K562 (cell line): ENCODE measurements around the gene ACTR3C.

Source experiments
- BCLAF1 ChIP-seq, 2 experiments: fragments of 450-650 bp in 1 of 2; IDR thresholded peaks; 2 replicates each; pipeline ENCODE4 v1.6.1; 2011 to 2017; ENCODE audit warnings: low read depth in 2 of 2, antibody characterized with exemption in 1 of 2, borderline replicate concordance in 1 of 2, low read length in 1 of 2, mild to moderate bottlenecking in 1 of 2, mixed read lengths in 1 of 2; ENCODE audit not compliant: control insufficient read depth in 1 of 2
- ETS1 ChIP-seq: conservative IDR thresholded peaks from 2 replicates; pipeline ENCODE4 v1.6.1; 2011; ENCODE audit warnings: low read depth, mild to moderate bottlenecking, low read length; ENCODE audit not compliant: control insufficient read depth
- NBN ChIP-seq: fragments of 450-650 bp; IDR thresholded peaks from 2 replicates; pipeline ENCODE4 v1.6.1; 2016; ENCODE audit warnings: low read depth, mild to moderate bottlenecking
- NELFE ChIP-seq: IDR thresholded peaks from 2 replicates; pipeline ENCODE4 v1.6.1; 2011; ENCODE audit warnings: mild to moderate bottlenecking; ENCODE audit not compliant: insufficient read depth, insufficient read length
- NR1H2 ChIP-seq: sonication (generic); formaldehyde crosslinking; IDR thresholded peaks from 2 replicates; pipeline ENCODE4 v1.4.0; 2020; ENCODE audit warnings: mild to moderate bottlenecking, missing genetic modification reagents
- PTTG1 ChIP-seq: fragments of 450-650 bp; IDR thresholded peaks from 2 replicates; pipeline ENCODE4 v1.6.1; 2016; ENCODE audit warnings: low read depth, mild to moderate bottlenecking, missing genetic modification characterization, missing compliant biosample characterization
- RB1 ChIP-seq: fragments of 450-650 bp; IDR thresholded peaks from 2 replicates; pipeline ENCODE4 v1.6.1; 2017; ENCODE audit warnings: low read depth, mild to moderate bottlenecking
- SPI1 ChIP-seq: IDR thresholded peaks from 2 replicates; pipeline ENCODE4 v1.6.1; 2011; ENCODE audit warnings: low read depth, low read length, control low read depth, borderline replicate concordance
- VEZF1 ChIP-seq: fragments of 200-800 bp; sonication (Bioruptor generic); IDR thresholded peaks from 2 replicates; pipeline ENCODE4 v1.6.1; 2017; ENCODE audit warnings: missing genetic modification characterization, missing compliant biosample characterization
- ZNF512 ChIP-seq: IDR thresholded peaks from 2 replicates; pipeline ENCODE4 v1.6.1; 2016; ENCODE audit warnings: missing genetic modification characterization, missing compliant biosample characterization

GRCh38 chr7:150363872-150364271 lies 40.5 kb upstream of the ACTR3C start:
- TF ChIP-seq RB1, result no peak
- TF ChIP-seq NR1H2 (CRISPR knock-in tag), result no peak
- no peak for TF ChIP-seq NELFE
- TF ChIP-seq BCLAF1 (IDR thresholded peaks at IDR 0.05; ENCODE audit: borderline replicate concordance in 1 of 2, control insufficient read depth in 1 of 2, low read depth in 2 of 2, low read length in 1 of 2), result no peak
- no peak for TF ChIP-seq SPI1
- no peak for TF ChIP-seq NBN
- TF ChIP-seq ZNF512, result no peak
- TF ChIP-seq VEZF1, result no peak
- no peak for TF ChIP-seq ETS1
- TF ChIP-seq PTTG1 (tag), result no peak
